ENCODE measurements around the gene RAB11B.
"Not testable (repeated sequence)": the region's sequence is repeated elsewhere in the genome, so short reads cannot be mapped to it uniquely, and the experiment has no call there.

The RAB11B gene

GRCh38 chr19:8389891-8390616 is at the start of gene RAB11B:
Gene RAB11B, plus strand, starts transcription at chr19:8390360. Its CDS starts 57 bp downstream, at chr19:8390417.
- DNase-seq, result peak; percentile 100

- DNase-seq, result not testable (repeated sequence)
Observed at GRCh38 chr19:8341504-8341903, 48.7 kb upstream of the RAB11B start.

GRCh38 chr19:8342316-8342683 is 47.9 kb upstream of the RAB11B start:
- no peak for DNase-seq

GRCh38 chr19:8342684-8343482 is 47.3 kb upstream of the RAB11B start, which contains the start of gene KANK3:
Gene KANK3, minus strand, starts transcription at chr19:8343262. Its CDS starts 5,434 bp downstream, at chr19:8337828.
- DNase-seq, result peak; percentile 90

GRCh38 chr19:8343483-8343844 is 46.7 kb upstream of the RAB11B start:
- DNase-seq, result no peak

GRCh38 chr19:8349629-8350372 is 40.4 kb upstream of the RAB11B start:
- not testable (repeated sequence) for DNase-seq

- DNase-seq, result no peak
Observed at GRCh38 chr19:8352134-8352827, 37.9 kb upstream of the RAB11B start.

GRCh38 chr19:8352845-8353244 is 37.3 kb upstream of the RAB11B start:
- DNase-seq, result not testable (repeated sequence)

GRCh38 chr19:8355631-8356402 is 34.3 kb upstream of the RAB11B start:
- DNase-seq, result peak; percentile 40

GRCh38 chr19:8357007-8357521 is 33.1 kb upstream of the RAB11B start:
- DNase-seq, result no peak

- DNase-seq, result no peak
Observed at GRCh38 chr19:8358948-8359347, 31.2 kb upstream of the RAB11B start.

GRCh38 chr19:8360196-8360595 is 30.0 kb upstream of the RAB11B start:
- no peak for DNase-seq

GRCh38 chr19:8361921-8362793 is 28.0 kb upstream of the RAB11B start:
- peak; percentile 91 for DNase-seq

GRCh38 chr19:8363803-8364771 is 26.1 kb upstream of the RAB11B start, which contains the start of gene ANGPTL4:
Gene ANGPTL4, plus strand, starts transcription at chr19:8364155. Its CDS starts 167 bp downstream, at chr19:8364322.
- DNase-seq, result peak; percentile 89

- DNase-seq, result no peak
Observed at GRCh38 chr19:8366121-8366581, 24.0 kb upstream of the RAB11B start.

GRCh38 chr19:8366961-8367326 is 23.2 kb upstream of the RAB11B start:
- DNase-seq, result peak; percentile 74

GRCh38 chr19:8367327-8368001 is 22.7 kb upstream of the RAB11B start:
- DNase-seq, result peak; percentile 93

- DNase-seq, result no peak
Observed at GRCh38 chr19:8370176-8371010, 19.8 kb upstream of the RAB11B start.

All from left hindlimb (tissue), 1 donor.